Measurements from ENCODE around the gene ZNF48. TPM values are rescaled to one million over a fixed set of nuclear protein-coding genes. Genes with fewer than 3 reads are reported as not detected.

ZNF48 gene
- polyA plus RNA-seq, 1 donor from 2014 or later = 42.3 TPM

DNA sequence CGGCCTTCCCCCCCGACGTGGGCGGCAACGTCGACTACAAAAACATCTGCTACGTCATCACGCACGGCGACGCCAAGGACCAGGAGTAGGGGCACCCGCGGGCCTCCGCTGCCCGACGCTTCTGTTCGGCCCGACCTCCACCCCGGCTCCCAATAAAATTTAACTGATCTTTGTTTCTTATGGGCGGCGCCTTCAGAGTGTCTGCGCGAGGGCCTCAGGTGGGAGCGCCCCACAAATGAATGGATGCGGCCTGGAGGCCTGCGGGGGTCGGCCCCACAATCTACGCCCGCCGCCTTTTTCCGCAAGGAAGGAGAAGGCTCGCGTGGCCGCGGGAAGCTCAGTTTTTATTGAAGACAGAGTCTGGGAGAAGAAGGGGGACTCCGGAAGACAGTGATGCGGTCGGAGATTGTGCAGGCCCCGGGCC is 17.4 kb upstream of the ZNF48 start:
- no peaks in the 10 kb centered on the region for H4K20me1 ChIP-seq (ENCODE audit: insufficient read depth)
- peak overlapping the region; percentile 95 for H3K4me2 ChIP-seq (ENCODE audit: low read length)
- peaks cover 5% of the 10 kb centered on the region for H3K79me2 ChIP-seq (replicated peaks; ENCODE audit: insufficient read depth, low read length)
- no peaks in the 10 kb centered on the region for H3K9me3 ChIP-seq (ENCODE audit: low read length)
- no peaks in the 10 kb centered on the region for H3F3A ChIP-seq (ENCODE audit: insufficient read depth, low read length, poor library complexity, severe bottlenecking)
- no peaks in the 10 kb centered on the region for H3K27me3 ChIP-seq (ENCODE audit: insufficient read depth, low read depth, low read length)
- TF ChIP-seq SMC3 (conservative IDR thresholded peaks at IDR 0.05; ENCODE audit: poor library complexity) (no peak), POLR2AphosphoS5 (IDR thresholded peaks at IDR 0.05) (peak; percentile 92), EP300 (conservative IDR thresholded peaks at IDR 0.05; ENCODE audit: poor library complexity, severe bottlenecking) (peak; percentile 34)
- TF ChIP-seq, protein P1, sequence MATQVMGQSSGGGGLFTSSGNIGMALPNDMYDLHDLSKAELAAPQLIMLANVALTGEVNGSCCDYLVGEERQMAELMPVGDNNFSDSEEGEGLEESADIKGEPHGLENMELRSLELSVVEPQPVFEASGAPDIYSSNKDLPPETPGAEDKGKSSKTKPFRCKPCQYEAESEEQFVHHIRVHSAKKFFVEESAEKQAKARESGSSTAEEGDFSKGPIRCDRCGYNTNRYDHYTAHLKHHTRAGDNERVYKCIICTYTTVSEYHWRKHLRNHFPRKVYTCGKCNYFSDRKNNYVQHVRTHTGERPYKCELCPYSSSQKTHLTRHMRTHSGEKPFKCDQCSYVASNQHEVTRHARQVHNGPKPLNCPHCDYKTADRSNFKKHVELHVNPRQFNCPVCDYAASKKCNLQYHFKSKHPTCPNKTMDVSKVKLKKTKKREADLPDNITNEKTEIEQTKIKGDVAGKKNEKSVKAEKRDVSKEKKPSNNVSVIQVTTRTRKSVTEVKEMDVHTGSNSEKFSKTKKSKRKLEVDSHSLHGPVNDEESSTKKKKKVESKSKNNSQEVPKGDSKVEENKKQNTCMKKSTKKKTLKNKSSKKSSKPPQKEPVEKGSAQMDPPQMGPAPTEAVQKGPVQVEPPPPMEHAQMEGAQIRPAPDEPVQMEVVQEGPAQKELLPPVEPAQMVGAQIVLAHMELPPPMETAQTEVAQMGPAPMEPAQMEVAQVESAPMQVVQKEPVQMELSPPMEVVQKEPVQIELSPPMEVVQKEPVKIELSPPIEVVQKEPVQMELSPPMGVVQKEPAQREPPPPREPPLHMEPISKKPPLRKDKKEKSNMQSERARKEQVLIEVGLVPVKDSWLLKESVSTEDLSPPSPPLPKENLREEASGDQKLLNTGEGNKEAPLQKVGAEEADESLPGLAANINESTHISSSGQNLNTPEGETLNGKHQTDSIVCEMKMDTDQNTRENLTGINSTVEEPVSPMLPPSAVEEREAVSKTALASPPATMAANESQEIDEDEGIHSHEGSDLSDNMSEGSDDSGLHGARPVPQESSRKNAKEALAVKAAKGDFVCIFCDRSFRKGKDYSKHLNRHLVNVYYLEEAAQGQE (IDR thresholded peaks at IDR 0.05; ENCODE audit: borderline replicate concordance) = peak; percentile 13
- peak overlapping the region; percentile 93 for H2AFZ ChIP-seq (ENCODE audit: low read depth, low read length)
- H3K4me3 ChIP-seq (ENCODE audit: low read length) = peak overlapping the region; percentile 98
- peak overlapping the region; percentile 100 for H3K9ac ChIP-seq (ENCODE audit: low read length)
- H3K9me2 ChIP-seq (ENCODE audit: insufficient read depth, low read length) = no peaks in the 10 kb centered on the region
- H3K27ac ChIP-seq (ENCODE audit: low read length) = peak overlapping the region; percentile 100
- H3K36me3 ChIP-seq (ENCODE audit: insufficient read depth, low read length) = no peaks in the 10 kb centered on the region

DNA sequence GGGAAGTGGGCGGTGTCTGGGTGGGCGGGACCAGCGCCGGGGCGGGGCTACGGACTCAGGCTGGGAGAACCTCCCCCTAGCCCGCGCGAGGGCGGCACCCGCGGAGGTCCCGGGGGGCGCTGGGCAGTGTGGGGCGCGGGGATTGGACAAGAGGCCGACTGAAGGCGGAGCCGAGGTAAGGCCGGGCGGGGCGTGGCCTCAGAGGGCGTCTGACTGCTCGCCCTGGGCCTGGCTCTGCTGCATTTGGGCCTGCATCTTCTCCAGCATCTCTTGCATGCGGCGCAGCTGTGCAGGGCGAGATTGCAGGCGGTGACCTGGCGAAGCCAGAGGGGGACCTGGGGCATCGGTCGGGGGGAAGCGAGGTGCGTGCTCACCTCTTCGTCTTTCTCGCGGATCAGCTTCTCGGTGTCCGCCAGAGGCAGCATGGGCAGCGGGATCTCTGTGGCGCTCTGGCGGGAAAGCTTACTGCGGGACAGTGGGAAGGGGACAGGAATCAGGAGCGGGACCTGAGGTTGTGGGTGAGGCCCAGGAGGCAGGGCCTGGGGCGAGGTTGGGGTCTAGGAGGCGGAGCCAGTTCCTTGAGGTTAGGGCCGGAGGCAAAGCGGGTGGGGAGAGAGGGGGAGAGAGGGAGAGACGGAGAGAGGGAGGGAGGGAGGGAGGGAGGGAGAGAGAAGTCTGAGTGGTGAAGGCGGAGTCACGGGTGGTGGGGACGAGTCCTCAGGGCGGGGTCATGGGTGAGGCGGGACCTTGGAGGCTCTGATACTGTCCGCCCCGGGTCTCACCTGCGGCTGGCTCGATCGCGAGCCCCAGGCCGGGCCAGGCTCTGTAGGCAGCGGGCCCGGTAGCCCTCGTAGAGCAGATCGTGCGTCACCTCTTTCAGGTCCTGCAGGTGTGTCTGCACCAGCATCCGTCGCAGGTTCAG is 16.7 kb upstream of the ZNF48 start:
- Histone ChIP-seq H3F3A (ENCODE audit: insufficient read depth, low read length, poor library complexity, severe bottlenecking) (no peaks in the 10 kb centered on the region), H3K9ac (ENCODE audit: low read length) (peak overlapping the region; percentile 100), H3K9me2 (ENCODE audit: insufficient read depth, low read length) (no peaks in the 10 kb centered on the region), H2AFZ (ENCODE audit: low read depth, low read length) (peak overlapping the region; percentile 98), H3K9me3 (ENCODE audit: low read length) (no peaks in the 10 kb centered on the region), H3K79me2 (replicated peaks; ENCODE audit: insufficient read depth, low read length) (peaks cover 5% of the 10 kb centered on the region), H3K36me3 (ENCODE audit: insufficient read depth, low read length) (no peaks in the 10 kb centered on the region), H3K4me2 (ENCODE audit: low read length) (peak overlapping the region; percentile 91), H3K27me3 (ENCODE audit: insufficient read depth, low read depth, low read length) (no peaks in the 10 kb centered on the region), H3K4me3 (ENCODE audit: low read length) (peak overlapping the region; percentile 98), H3K27ac (ENCODE audit: low read length) (peak overlapping the region; percentile 100), H4K20me1 (ENCODE audit: insufficient read depth) (no peaks in the 10 kb centered on the region)
- TF ChIP-seq MXI1 (conservative IDR thresholded peaks at IDR 0.05; ENCODE audit: poor library complexity, severe bottlenecking) = peak; percentile 78
- TF ChIP-seq POLR2AphosphoS5 (IDR thresholded peaks at IDR 0.05) = peak; percentile 94
- peak; percentile 35 for TF ChIP-seq RAD21 (conservative IDR thresholded peaks at IDR 0.05)
- no peak for TF ChIP-seq EZH2 (IDR thresholded peaks at IDR 0.05; ENCODE audit: borderline replicate concordance, insufficient read depth, low read length, poor library complexity, severe bottlenecking)
- TF ChIP-seq SMC3 (conservative IDR thresholded peaks at IDR 0.05; ENCODE audit: poor library complexity) = peak; percentile 33
- no peak for TF ChIP-seq EP300 (conservative IDR thresholded peaks at IDR 0.05; ENCODE audit: poor library complexity, severe bottlenecking)
- TF ChIP-seq, protein P2, sequence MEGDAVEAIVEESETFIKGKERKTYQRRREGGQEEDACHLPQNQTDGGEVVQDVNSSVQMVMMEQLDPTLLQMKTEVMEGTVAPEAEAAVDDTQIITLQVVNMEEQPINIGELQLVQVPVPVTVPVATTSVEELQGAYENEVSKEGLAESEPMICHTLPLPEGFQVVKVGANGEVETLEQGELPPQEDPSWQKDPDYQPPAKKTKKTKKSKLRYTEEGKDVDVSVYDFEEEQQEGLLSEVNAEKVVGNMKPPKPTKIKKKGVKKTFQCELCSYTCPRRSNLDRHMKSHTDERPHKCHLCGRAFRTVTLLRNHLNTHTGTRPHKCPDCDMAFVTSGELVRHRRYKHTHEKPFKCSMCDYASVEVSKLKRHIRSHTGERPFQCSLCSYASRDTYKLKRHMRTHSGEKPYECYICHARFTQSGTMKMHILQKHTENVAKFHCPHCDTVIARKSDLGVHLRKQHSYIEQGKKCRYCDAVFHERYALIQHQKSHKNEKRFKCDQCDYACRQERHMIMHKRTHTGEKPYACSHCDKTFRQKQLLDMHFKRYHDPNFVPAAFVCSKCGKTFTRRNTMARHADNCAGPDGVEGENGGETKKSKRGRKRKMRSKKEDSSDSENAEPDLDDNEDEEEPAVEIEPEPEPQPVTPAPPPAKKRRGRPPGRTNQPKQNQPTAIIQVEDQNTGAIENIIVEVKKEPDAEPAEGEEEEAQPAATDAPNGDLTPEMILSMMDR (IDR thresholded peaks at IDR 0.05; ENCODE audit: poor library complexity, severe bottlenecking) = peak; percentile 47
- TF ChIP-seq TAF1 (IDR thresholded peaks at IDR 0.05; ENCODE audit: low read depth) = peak; percentile 74
- TF ChIP-seq, protein P1 (IDR thresholded peaks at IDR 0.05; ENCODE audit: borderline replicate concordance) = peak; percentile 90
